WTC11 (cell line): ENCODE data around the gene ITM2C. TPM values are rescaled to one million over a fixed set of nuclear protein-coding genes. Genes with fewer than 3 reads are reported as not detected.
A peak's percentile ranks its signal among the peaks of the same experiment; 100 is the strongest.

Experiments used
- ATAC-seq: fragments of 200-7000 bp; cut with Tn5 transposase; 2 replicates; pipeline ENCODE4 v1.10.0; 2021; ENCODE audit warnings: mild to moderate bottlenecking, moderate library complexity
- CTCF ChIA-PET: fragments of 300-600 bp; sonication (Branson Sonifier 250); formaldehyde crosslinking; loops from one replicate; lab custom pipeline; 2021; ENCODE audit warnings: antibody characterized with exemption; lab: Charles Lee
- POLR2A ChIA-PET: fragments of 350-600 bp; sonication (Branson Sonifier 250); formaldehyde crosslinking; loops from one replicate; lab custom pipeline; 2021; ENCODE audit warnings: antibody characterized with exemption; lab: Charles Lee
- DNase-seq: peaks from one replicate; pipeline ENCODE4 v3.0.0; 2021; ENCODE audit warnings: low spot score
- H3K27ac Mint-ChIP-seq: 2 replicates; pipeline ENCODE4 v1.8.0; 2021; ENCODE audit warnings: mixed read lengths
- H3K27me3 Mint-ChIP-seq: 2 replicates; pipeline ENCODE4 v1.8.0; 2021; ENCODE audit warnings: low read depth, mild to moderate bottlenecking, moderate library complexity, mixed read lengths
- H3K36me3 Mint-ChIP-seq: 2 replicates; pipeline ENCODE4 v1.8.0; 2021; ENCODE audit warnings: mixed read lengths
- H3K4me1 Mint-ChIP-seq: 2 replicates; pipeline ENCODE4 v1.8.0; 2022; ENCODE audit warnings: mixed read lengths
- H3K4me3 Mint-ChIP-seq: 2 replicates; pipeline ENCODE4 v1.8.0; 2021; ENCODE audit warnings: mild to moderate bottlenecking, moderate library complexity, mixed read lengths
- H3K9me3 Mint-ChIP-seq: 2 replicates; pipeline ENCODE4 v1.8.0; 2021; ENCODE audit warnings: mixed read lengths
- ATF6 ChIP-seq: sonication (generic); formaldehyde crosslinking; IDR thresholded peaks from 2 replicates; pipeline ENCODE4 v1.8.1; 2023; ENCODE audit warnings: mild to moderate bottlenecking, missing genetic modification reagents
- CREM ChIP-seq: sonication (generic); formaldehyde crosslinking; IDR thresholded peaks from 2 replicates; pipeline ENCODE4 v1.8.1; 2022; ENCODE audit warnings: mild to moderate bottlenecking, missing genetic modification reagents, moderate library complexity
- ELF4 ChIP-seq: sonication (generic); formaldehyde crosslinking; IDR thresholded peaks from 2 replicates; pipeline ENCODE4 v1.8.1; 2022; ENCODE audit warnings: low read depth, mild to moderate bottlenecking, moderate library complexity, missing genetic modification reagents
- ESRRA ChIP-seq: sonication (generic); formaldehyde crosslinking; IDR thresholded peaks from 2 replicates; pipeline ENCODE4 v1.8.1; 2022; ENCODE audit warnings: mild to moderate bottlenecking, missing genetic modification reagents, borderline replicate concordance
- FOXJ3 ChIP-seq: sonication (generic); formaldehyde crosslinking; IDR thresholded peaks from 2 replicates; pipeline ENCODE4 v1.9.0; 2021; ENCODE audit warnings: missing genetic modification reagents, mild to moderate bottlenecking, borderline replicate concordance
- FOXP4 ChIP-seq: sonication (generic); formaldehyde crosslinking; IDR thresholded peaks from 2 replicates; pipeline ENCODE4 v1.8.0; 2022; ENCODE audit warnings: mild to moderate bottlenecking, missing genetic modification reagents
- HMGA2 ChIP-seq: fragments of 250-450 bp; sonication (Bioruptor Pico); IDR thresholded peaks from 2 replicates; pipeline ENCODE4 v1.4.0; 2021; ENCODE audit warnings: mild to moderate bottlenecking, moderate library complexity
- HMGXB4 ChIP-seq: sonication (generic); formaldehyde crosslinking; IDR thresholded peaks from 2 replicates; pipeline ENCODE4 v1.8.1; 2023; ENCODE audit warnings: mild to moderate bottlenecking, moderate library complexity, missing genetic modification reagents
- KAT7 ChIP-seq: sonication (generic); formaldehyde crosslinking; IDR thresholded peaks from 2 replicates; pipeline ENCODE4 v1.8.1; 2023; ENCODE audit warnings: missing genetic modification reagents, mild to moderate bottlenecking, borderline replicate concordance
- MAX ChIP-seq: sonication (generic); formaldehyde crosslinking; IDR thresholded peaks from 2 replicates; pipeline ENCODE4 v1.8.0; 2022; ENCODE audit warnings: mild to moderate bottlenecking, missing genetic modification reagents
- NFATC4 ChIP-seq: fragments of 250-450 bp; sonication (Bioruptor Pico); IDR thresholded peaks from 2 replicates; pipeline ENCODE4 v1.9.0; 2021; ENCODE audit warnings: mild to moderate bottlenecking
- NFYB ChIP-seq: sonication (generic); formaldehyde crosslinking; conservative IDR thresholded peaks from 2 replicates; pipeline ENCODE4 v1.8.0; 2022; ENCODE audit warnings: low read depth, missing genetic modification reagents
- SOX15 ChIP-seq: fragments of 250-450 bp; sonication (Bioruptor Pico); IDR thresholded peaks from 2 replicates; pipeline ENCODE4 v1.9.0; 2021; ENCODE audit warnings: mild to moderate bottlenecking
- TP53 ChIP-seq: sonication (generic); formaldehyde crosslinking; IDR thresholded peaks from 2 replicates; pipeline ENCODE4 v1.8.1; 2023; ENCODE audit warnings: mild to moderate bottlenecking, missing genetic modification reagents
- USF1 ChIP-seq: sonication (generic); formaldehyde crosslinking; IDR thresholded peaks from 2 replicates; pipeline ENCODE4 v1.8.0; 2022; ENCODE audit warnings: mild to moderate bottlenecking, missing genetic modification reagents
- ZNF121 ChIP-seq: sonication (generic); formaldehyde crosslinking; IDR thresholded peaks from 2 replicates; pipeline ENCODE4 v1.8.0; 2023; ENCODE audit warnings: missing genetic modification reagents
- ZNF396 ChIP-seq: fragments of 250-450 bp; sonication (Bioruptor Pico); IDR thresholded peaks from 2 replicates; pipeline ENCODE4 v1.8.0; 2021; ENCODE audit warnings: mild to moderate bottlenecking, moderate library complexity, borderline replicate concordance
- total RNA-seq: library from RNA; stranded (reverse); gene quantifications from 3 replicates; pipeline ENCODE4 v1.2.3, GENCODE V29; 2021

Gene ITM2C
- total RNA-seq, 1 experiment from 2014 or later = 316 TPM

- CTCF ChIA-PET = interaction anchor here (1.0 to 2.6 kb wide), 6 partner anchors 9 to 191 kb away, joined by 3 to 29 read pairs (median 7); no protein-coding TSS in a partner anchor
- Mint-ChIP-seq H3K9me3 (peaks cover 7% of the 10 kb centered on the region; the same call in 1 of the 2 replicates), H3K27me3 (no peaks in the 10 kb centered on the region; the same call in 1 of the 2 replicates), H3K27ac (no peak overlapping the region), H3K36me3 (no peaks in the 10 kb centered on the region), H3K4me3 (no peak overlapping the region), H3K4me1 (peaks cover 48% of the 10 kb centered on the region)
- TF ChIP-seq MAX (CRISPR knock-in tag) (no peak), ESRRA (CRISPR knock-in tag) (no peak), NFATC4 (no peak), SOX15 (no peak), ZNF121 (CRISPR knock-in tag) (no peak), ATF6 (CRISPR knock-in tag) (no peak), FOXJ3 (no peak), TP53 (CRISPR knock-in tag) (no peak), NFYB (CRISPR knock-in tag) (no peak), ZNF396 (CRISPR knock-in tag) (no peak)
- POLR2A ChIA-PET = no interaction called here
- ATAC-seq (no peak), DNase-seq (no peak)
Observed at GRCh38 chr2:230862292-230862691, 2.5 kb upstream of the ITM2C start.

GRCh38 chr2:230863031-230863430 lies 1.7 kb upstream of the ITM2C start:
- peak overlapping the region; percentile 94; the same call in 1 of the 2 replicates for H3K4me3 Mint-ChIP-seq
- ChIA-PET CTCF (interaction anchor here (0.7 kb wide), 1 partner anchor 61 kb away, joined by 3 read pairs; no protein-coding TSS in a partner anchor), POLR2A (no interaction called here)
- peaks cover 7% of the 10 kb centered on the region; the same call in 1 of the 2 replicates for H3K9me3 Mint-ChIP-seq
- H3K4me1 Mint-ChIP-seq = peaks cover 53% of the 10 kb centered on the region
- no peak for TF ChIP-seq KAT7 (CRISPR knock-in tag)
- H3K36me3 Mint-ChIP-seq = no peaks in the 10 kb centered on the region
- DNase-seq = no peak
- H3K27me3 Mint-ChIP-seq = no peaks in the 10 kb centered on the region; the same call in 1 of the 2 replicates
- ATAC-seq = no peak
- no peak overlapping the region for H3K27ac Mint-ChIP-seq

- H3K27ac Mint-ChIP-seq = peak overlapping the region; percentile 70
- H3K4me3 Mint-ChIP-seq = peak overlapping the region; percentile 94
- DNase-seq (no peak), ATAC-seq (no peak)
- TF ChIP-seq FOXJ3 = no peak
- no peak for TF ChIP-seq ELF4 (CRISPR knock-in tag)
- no peak for TF ChIP-seq HMGXB4 (CRISPR knock-in tag)
- TF ChIP-seq FOXP4 (CRISPR knock-in tag) = no peak
- TF ChIP-seq CREM = no peak
- no peak for TF ChIP-seq TP53 (CRISPR knock-in tag)
- no peak for TF ChIP-seq ATF6 (CRISPR knock-in tag)
- no peak for TF ChIP-seq USF1 (CRISPR knock-in tag)
- TF ChIP-seq HMGA2 (CRISPR knock-in tag) = no peak
- no peaks in the 10 kb centered on the region; the same call in 1 of the 2 replicates for H3K27me3 Mint-ChIP-seq
- CTCF ChIA-PET = interaction anchor here (0.7 to 1.8 kb wide), 5 partner anchors 13 to 153 kb away, joined by 3 to 5 read pairs (median 4); no protein-coding TSS in a partner anchor
- H3K36me3 Mint-ChIP-seq = no peaks in the 10 kb centered on the region
- H3K4me1 Mint-ChIP-seq = peaks cover 57% of the 10 kb centered on the region
- POLR2A ChIA-PET = interaction anchor here (0.9 kb wide), 1 partner anchor 128 kb away, joined by 3 read pairs; no protein-coding TSS in a partner anchor
- peaks cover 7% of the 10 kb centered on the region; the same call in 1 of the 2 replicates for H3K9me3 Mint-ChIP-seq
Observed at GRCh38 chr2:230863442-230864121, 1.2 kb upstream of the ITM2C start.
